IMR-90 (cell line): ENCODE data around the gene LPIN1. TPM values are rescaled to one million over a fixed set of nuclear protein-coding genes. Genes with fewer than 3 reads are reported as not detected.

ENCODE experiments used
- ATAC-seq: fragments of 200-7000 bp; cut with Tn5 transposase; 2 replicates; pipeline ENCODE4 v1.9.1; 2020; ENCODE audit warnings: low read depth, mild to moderate bottlenecking, moderate library complexity
- BruUV-seq: library from RNA; stranded (reverse); fragments of 400-500 nt; replicated peaks from 2 replicates; lab custom pipeline; 2021; lab: Mats Ljungman, UMichigan
- CTCF ChIA-PET: fragments of 300-600 bp; formaldehyde crosslinking; extraction: SDS; loops from one replicate; lab custom pipeline; 2021; ENCODE audit warnings: antibody characterized with exemption; lab: Yijun Ruan, JAX
- POLR2A ChIA-PET: fragments of 300-600 bp; sonication (Branson Sonifier 250); formaldehyde crosslinking; loops from one replicate; lab custom pipeline; 2022; ENCODE audit warnings: antibody characterized with exemption; ENCODE audit not compliant: unreplicated experiment; lab: Charles Lee
- DNase-seq: peaks from one replicate; pipeline ENCODE4 v3.0.0; 2013
- H2AFZ ChIP-seq: replicated peaks from 2 replicates; pipeline ENCODE3; 2013; ENCODE audit warnings: low read length, mild to moderate bottlenecking; ENCODE audit not compliant: poor library complexity
- H2AK5ac ChIP-seq: 2 replicates; pipeline ENCODE4 v1.6.1; 2013; ENCODE audit warnings: low read depth, low read length, inconsistent platforms
- H2AK9ac ChIP-seq: replicated peaks from 2 replicates; pipeline ENCODE3; 2013; ENCODE audit warnings: mild to moderate bottlenecking, low read depth, low read length, moderate library complexity; ENCODE audit not compliant: poor library complexity
- H2BK120ac ChIP-seq: 2 replicates; pipeline ENCODE4 v1.6.1; 2013; ENCODE audit warnings: low read depth, low read length, inconsistent platforms
- H2BK15ac ChIP-seq: 3 replicates; pipeline ENCODE4 v1.6.1; 2013; ENCODE audit warnings: low read depth, low read length, inconsistent platforms
- H2BK20ac ChIP-seq: 2 replicates; pipeline ENCODE4 v1.6.1; 2013; ENCODE audit warnings: low read depth, mild to moderate bottlenecking, inconsistent platforms, low read length, moderate library complexity
- H2BK5ac ChIP-seq: 2 replicates; pipeline ENCODE4 v1.6.1; 2013; ENCODE audit warnings: mild to moderate bottlenecking, low read depth, low read length, inconsistent platforms; ENCODE audit not compliant: poor library complexity, severe bottlenecking
- H3K14ac ChIP-seq: replicated peaks from 2 replicates; pipeline ENCODE4 v1.6.1; 2013; ENCODE audit warnings: low read depth, low read length, inconsistent platforms
- H3K18ac ChIP-seq: 2 replicates; pipeline ENCODE4 v1.6.1; 2013; ENCODE audit warnings: low read depth, low read length, control low read depth
- H3K23ac ChIP-seq: 2 replicates; pipeline ENCODE4 v1.6.1; 2013; ENCODE audit warnings: low read depth, low read length, inconsistent platforms
- H3K27ac ChIP-seq: 2 replicates; pipeline ENCODE4 v1.5.1; 2013; ENCODE audit warnings: mild to moderate bottlenecking, control low read depth, low read length; ENCODE audit not compliant: insufficient read depth
- H3K27me3 ChIP-seq: 2 replicates; pipeline ENCODE4 v1.6.1; 2013; ENCODE audit warnings: low read length; ENCODE audit not compliant: control insufficient read depth, insufficient read depth
- H3K36me3 ChIP-seq: 2 replicates; pipeline ENCODE4 v1.6.1; 2013; ENCODE audit warnings: low read length, mixed read lengths; ENCODE audit not compliant: control insufficient read depth, insufficient read depth
- H3K4ac ChIP-seq: 2 replicates; pipeline ENCODE4 v1.6.1; 2013; ENCODE audit warnings: low read depth, low read length, inconsistent platforms
- H3K4me1 ChIP-seq: 2 replicates; pipeline ENCODE4 v1.6.1; 2013; ENCODE audit warnings: low read length, mixed read lengths; ENCODE audit not compliant: control insufficient read depth, insufficient read depth
- H3K4me2 ChIP-seq: 2 replicates; pipeline ENCODE4 v1.6.1; 2013; ENCODE audit warnings: low read depth, mild to moderate bottlenecking, control low read depth, low read length, moderate library complexity
- H3K4me3 ChIP-seq: 2 replicates; pipeline ENCODE4 v1.5.1; 2013; ENCODE audit warnings: low read depth, mild to moderate bottlenecking, control low read depth, low read length, moderate library complexity; ENCODE audit not compliant: insufficient read depth
- H3K56ac ChIP-seq: 2 replicates; pipeline ENCODE4 v1.6.1; 2013; ENCODE audit warnings: low read length, inconsistent platforms; ENCODE audit not compliant: insufficient read depth; ENCODE audit errors: extremely low read depth
- H3K79me1 ChIP-seq, 2 experiments: 2 replicates each; pipeline ENCODE4 v1.6.1; 2013; ENCODE audit warnings: low read length in 2 of 2, inconsistent platforms in 1 of 2, low read depth in 1 of 2
- H3K9ac ChIP-seq: 2 replicates; pipeline ENCODE4 v1.6.1; 2013; ENCODE audit warnings: low read depth, low read length, control low read depth
- H3K9me1 ChIP-seq: 2 replicates; pipeline ENCODE4 v1.6.1; 2013; ENCODE audit warnings: low read length, inconsistent platforms; ENCODE audit not compliant: insufficient read depth
- H3K9me3 ChIP-seq: 2 replicates; pipeline ENCODE4 v1.6.1; 2013; ENCODE audit warnings: low read length; ENCODE audit not compliant: control insufficient read depth, insufficient read depth
- H4K20me1 ChIP-seq: 2 replicates; pipeline ENCODE4 v1.6.1; 2013; ENCODE audit warnings: low read length, inconsistent platforms; ENCODE audit not compliant: insufficient read depth
- H4K5ac ChIP-seq: 2 replicates; pipeline ENCODE4 v1.6.1; 2013; ENCODE audit warnings: mild to moderate bottlenecking, low read depth, low read length, control low read depth
- H4K8ac ChIP-seq, 2 experiments: 2 replicates each; pipeline ENCODE4 v1.6.1; 2013; ENCODE audit warnings: low read depth in 2 of 2, low read length in 2 of 2, control low read depth in 1 of 2, inconsistent platforms in 1 of 2
- H4K91ac ChIP-seq: 2 replicates; pipeline ENCODE4 v1.6.1; 2013; ENCODE audit warnings: low read depth, low read length, inconsistent platforms; ENCODE audit not compliant: insufficient read depth
- CHD1 ChIP-seq: IDR thresholded peaks from 2 replicates; pipeline ENCODE4 v1.6.1; 2012; ENCODE audit warnings: low read depth, low read length, improper control_type of control experiment
- ELK1 ChIP-seq: fragments of 150-350 bp; IDR thresholded peaks from 2 replicates; pipeline ENCODE4 v1.6.1; 2016; ENCODE audit warnings: low read depth, mild to moderate bottlenecking, low read length, moderate library complexity, borderline replicate concordance
- FOS ChIP-seq: fragments of 150-350 bp; IDR thresholded peaks from 2 replicates; pipeline ENCODE4 v1.6.1; 2016; ENCODE audit warnings: low read depth, low read length
- MXI1 ChIP-seq: IDR thresholded peaks from 2 replicates; pipeline ENCODE4 v1.6.1; 2012; ENCODE audit warnings: low read depth, mild to moderate bottlenecking, low read length, moderate library complexity, borderline replicate concordance
- NFE2L2 ChIP-seq: fragments of 150-350 bp; IDR thresholded peaks from 2 replicates; pipeline ENCODE4 v1.6.1; 2016; ENCODE audit warnings: low read depth, mild to moderate bottlenecking, low read length
- POLR2A ChIP-seq: IDR thresholded peaks from 2 replicates; pipeline ENCODE4 v1.6.1; 2012; ENCODE audit warnings: mild to moderate bottlenecking, low read depth, low read length
- RAD21 ChIP-seq: IDR thresholded peaks from 2 replicates; pipeline ENCODE4 v1.6.1; 2012; ENCODE audit warnings: low read length, improper control_type of control experiment
- RCOR1 ChIP-seq: IDR thresholded peaks from 2 replicates; pipeline ENCODE4 v1.6.1; 2012; ENCODE audit warnings: mild to moderate bottlenecking, low read length, improper control_type of control experiment; ENCODE audit not compliant: insufficient replicate concordance
- SMC3 ChIP-seq: fragments of 150-350 bp; IDR thresholded peaks from 2 replicates; pipeline ENCODE4 v1.6.1; 2016; ENCODE audit warnings: low read depth, mild to moderate bottlenecking, antibody characterized with exemption, low read length, moderate library complexity
- WGBS, 2 experiments: methylation state at CpG; one replicate each; pipeline versions ENCODE4 v1.1.5 to v1.1.7; 2013; ENCODE audit warnings: missing lambda C conversion rate in 2 of 2; ENCODE audit not compliant: insufficient read length in 1 of 2; ENCODE audit errors: extremely low coverage in 2 of 2; 5-methylcytosine and 5-hydroxymethylcytosine counted together
- dilution Hi-C: fragments of 300-500 bp; cut with HindIII; formaldehyde crosslinking; loops from one replicate; pipeline ENCODE4 v1.14.3; 2018; ENCODE audit warnings: low sequenced_read_pairs; ENCODE audit not compliant: unreplicated experiment
- in situ Hi-C: fragments of 300-500 bp; cut with MboI; formaldehyde crosslinking; loops from 3 replicates; pipeline ENCODE4 v1.14.3; 2019; ENCODE audit warnings: low sequenced_read_pairs, inconsistent platforms, mixed read lengths
- intact Hi-C: fragments of 100-400 bp; cut with micrococcal nuclease; formaldehyde crosslinking; loops from 2 replicates; pipeline ENCODE4 v1.10.0; 2022
- polyA plus RNA-seq, 3 experiments: library from polyadenylated mRNA; depleted of rRNA; stranded (reverse); fragments of >200 nt; gene quantifications; 2 replicates each; pipeline ENCODE4 v1.2.3, GENCODE V29; 2012; ENCODE audit warnings: low replicate concordance in 1 of 3
- total RNA-seq: library from RNA; depleted of rRNA; stranded (reverse); fragments of >200 nt; gene quantifications from 2 replicates; pipeline ENCODE4 v1.2.3, GENCODE V29; 2012
- TF ChIP-seq, protein P1 (sequence below): conservative IDR thresholded peaks from 2 replicates; pipeline ENCODE4 v1.5.1; 2012; ENCODE audit warnings: mild to moderate bottlenecking, low read depth, low read length, improper control_type of control experiment

The LPIN1 gene
- total and polyA plus RNA-seq, 2 of the 4 experiments (the other 2 are of a cell fraction): 21.3 to 25.1 TPM

DNA sequence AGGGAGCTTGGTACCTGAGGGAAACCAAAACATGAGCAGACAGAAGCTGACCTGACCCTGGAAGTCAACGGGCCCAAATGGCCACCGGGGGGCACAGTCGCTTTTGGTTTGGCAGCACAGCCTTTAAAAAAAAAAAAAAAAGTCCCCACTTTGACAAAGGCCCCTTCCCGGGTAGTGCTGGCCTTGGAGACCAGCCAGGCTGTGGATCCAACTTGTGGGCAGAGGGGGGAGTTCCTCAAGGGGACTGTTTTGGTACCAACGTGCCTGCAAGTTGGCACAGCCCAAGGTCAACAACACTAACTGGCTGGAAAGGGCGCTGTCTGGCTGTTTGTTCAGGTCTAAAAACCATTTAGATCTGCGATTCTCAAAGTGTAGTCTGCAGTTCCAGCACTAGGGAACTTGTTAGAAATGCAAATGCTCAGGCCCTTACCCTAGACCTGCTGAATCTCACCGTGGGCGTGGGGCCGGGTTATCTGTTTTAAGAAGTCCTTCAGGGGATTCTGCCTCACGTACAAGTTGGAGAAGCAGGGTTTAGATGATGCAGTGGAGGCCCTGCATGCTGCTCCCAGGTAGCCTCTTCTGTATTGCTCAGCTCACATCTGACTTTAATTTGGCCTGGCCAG is 83.0 kb downstream of the LPIN1 start:
- H3K23ac ChIP-seq: peak overlapping the region; percentile 87
- H3K36me3 ChIP-seq: peaks cover 10% of the 10 kb centered on the region
- H3K18ac ChIP-seq: peak overlapping the region; percentile 84
- no peaks in the 10 kb centered on the region for H3K27me3 ChIP-seq
- H2BK5ac ChIP-seq: peak overlapping the region; percentile 94
- in situ Hi-C loops (no loop called here), dilution Hi-C loops (no loop called here), intact Hi-C loops (loop anchor here (1.0 to 10.0 kb wide), 2 partner anchors 344 to 585 kb away; no protein-coding TSS in a partner anchor)
- H3K4me1 ChIP-seq: peaks cover 19% of the 10 kb centered on the region
- H2AFZ ChIP-seq: peak overlapping the region; percentile 91
- H2AK9ac ChIP-seq: peak overlapping the region; percentile 90
- peak overlapping the region; percentile 67 to 88 for H4K8ac ChIP-seq
- H2BK120ac ChIP-seq: peak overlapping the region; percentile 92
- peak overlapping the region; percentile 46 for H3K4me2 ChIP-seq
- H3K9ac ChIP-seq: peak overlapping the region; percentile 43
- whole genome bisulfite sequencing, 2 experiments: 27% methylated on average over 3 of the region's 11 CpGs; no CpG with 5 or more reads in 1 of the 2 experiments
- ChIA-PET CTCF (interaction anchor here (0.5 to 2.1 kb wide), 11 partner anchors 23 to 1178 kb away, joined by 3 to 11 read pairs (median 3); no protein-coding TSS in a partner anchor), POLR2A (no interaction called here)
- peaks cover 2% of the 10 kb centered on the region; the same call in 1 of the 2 replicates for H3K9me3 ChIP-seq
- H4K91ac ChIP-seq: peak overlapping the region; percentile 94
- H4K20me1 ChIP-seq: no peaks in the 10 kb centered on the region
- no peak overlapping the region for H3K4me3 ChIP-seq
- peak overlapping the region; percentile 75 for H2BK15ac ChIP-seq
- H3K27ac ChIP-seq: peak overlapping the region; percentile 87
- TF ChIP-seq POLR2A: no peak
- TF ChIP-seq SMC3: peak; percentile 68
- no peak for TF ChIP-seq RCOR1
- no peak for TF ChIP-seq MXI1
- TF ChIP-seq RAD21: peak; percentile 65
- TF ChIP-seq FOS: no peak
- TF ChIP-seq, protein P1, sequence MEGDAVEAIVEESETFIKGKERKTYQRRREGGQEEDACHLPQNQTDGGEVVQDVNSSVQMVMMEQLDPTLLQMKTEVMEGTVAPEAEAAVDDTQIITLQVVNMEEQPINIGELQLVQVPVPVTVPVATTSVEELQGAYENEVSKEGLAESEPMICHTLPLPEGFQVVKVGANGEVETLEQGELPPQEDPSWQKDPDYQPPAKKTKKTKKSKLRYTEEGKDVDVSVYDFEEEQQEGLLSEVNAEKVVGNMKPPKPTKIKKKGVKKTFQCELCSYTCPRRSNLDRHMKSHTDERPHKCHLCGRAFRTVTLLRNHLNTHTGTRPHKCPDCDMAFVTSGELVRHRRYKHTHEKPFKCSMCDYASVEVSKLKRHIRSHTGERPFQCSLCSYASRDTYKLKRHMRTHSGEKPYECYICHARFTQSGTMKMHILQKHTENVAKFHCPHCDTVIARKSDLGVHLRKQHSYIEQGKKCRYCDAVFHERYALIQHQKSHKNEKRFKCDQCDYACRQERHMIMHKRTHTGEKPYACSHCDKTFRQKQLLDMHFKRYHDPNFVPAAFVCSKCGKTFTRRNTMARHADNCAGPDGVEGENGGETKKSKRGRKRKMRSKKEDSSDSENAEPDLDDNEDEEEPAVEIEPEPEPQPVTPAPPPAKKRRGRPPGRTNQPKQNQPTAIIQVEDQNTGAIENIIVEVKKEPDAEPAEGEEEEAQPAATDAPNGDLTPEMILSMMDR: peak; percentile 60
- no peak for TF ChIP-seq NFE2L2
- no peak for TF ChIP-seq ELK1
- no peak for TF ChIP-seq CHD1
- peak overlapping the region; percentile 95 for H3K4ac ChIP-seq
- H3K79me1 ChIP-seq: no peaks in the 10 kb centered on the region
- BruUV-seq: no TSS peak
- peak; percentile 34 for DNase-seq
- peak overlapping the region; percentile 81 for H3K14ac ChIP-seq
- peak overlapping the region; percentile 82 for H4K5ac ChIP-seq
- peaks cover 9% of the 10 kb centered on the region; the same call in 1 of the 2 replicates for H3K9me1 ChIP-seq
- H3K56ac ChIP-seq: peak overlapping the region; percentile 78
- peak overlapping the region; percentile 76 for H2AK5ac ChIP-seq
- peak; percentile 10 for ATAC-seq
- peak overlapping the region; percentile 93 for H2BK20ac ChIP-seq
